ENCODE data around the gene COL19A1.

COL19A1 gene

GRCh38 chr6:70113171-70113570 is 246.8 kb downstream of the COL19A1 start:
- no peak overlapping the region for H3K27ac ChIP-seq (ENCODE audit: low read length)
- no peaks in the 10 kb centered on the region for H3K27me3 ChIP-seq (ENCODE audit: insufficient read depth, low read length)
- peaks cover under 1% of the 10 kb centered on the region; the same call in 1 of the 2 replicates for H3K4me1 ChIP-seq (ENCODE audit: insufficient read depth, low read length)
- no peak overlapping the region for H3K4me3 ChIP-seq (ENCODE audit: low read length)
- no peaks in the 10 kb centered on the region for H3K9me3 ChIP-seq (ENCODE audit: insufficient read depth, low read depth, low read length)
- no peak overlapping the region for H3K9ac ChIP-seq (ENCODE audit: low read depth, low read length)
- no peaks in the 10 kb centered on the region for H3K36me3 ChIP-seq (ENCODE audit: insufficient read depth, low read depth, low read length)

DNA sequence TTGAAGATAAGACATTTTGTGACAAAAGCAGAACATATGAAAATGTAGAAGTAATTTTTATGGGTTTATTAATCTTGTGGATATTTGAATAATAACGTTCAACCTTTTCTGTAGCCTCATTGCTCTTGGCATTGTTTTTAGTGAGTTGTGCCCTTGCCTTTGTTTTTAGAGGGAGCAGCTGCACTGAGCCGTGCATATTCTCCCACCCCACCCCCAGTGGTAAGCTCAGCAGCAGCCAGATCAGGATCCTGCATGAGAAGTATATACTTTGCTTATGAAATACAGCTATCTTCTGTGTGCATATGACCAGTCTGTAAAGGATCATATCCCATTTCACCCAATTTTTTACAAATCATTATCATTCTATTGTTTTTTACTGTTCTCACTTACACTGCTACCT is 252.3 kb downstream of the COL19A1 start:
- H3K36me3 ChIP-seq (ENCODE audit: insufficient read depth, low read depth, low read length), result no peaks in the 10 kb centered on the region
- H3K9ac ChIP-seq (ENCODE audit: low read depth, low read length), result no peak overlapping the region
- H3K4me3 ChIP-seq (ENCODE audit: low read length), result no peak overlapping the region
- no peaks in the 10 kb centered on the region for H3K9me3 ChIP-seq (ENCODE audit: insufficient read depth, low read depth, low read length)
- no peak overlapping the region for H3K27ac ChIP-seq (ENCODE audit: low read length)
- peaks cover 6% of the 10 kb centered on the region; the same call in 1 of the 2 replicates for H3K4me1 ChIP-seq (ENCODE audit: insufficient read depth, low read length)
- H3K27me3 ChIP-seq (ENCODE audit: insufficient read depth, low read length), result no peaks in the 10 kb centered on the region

DNA sequence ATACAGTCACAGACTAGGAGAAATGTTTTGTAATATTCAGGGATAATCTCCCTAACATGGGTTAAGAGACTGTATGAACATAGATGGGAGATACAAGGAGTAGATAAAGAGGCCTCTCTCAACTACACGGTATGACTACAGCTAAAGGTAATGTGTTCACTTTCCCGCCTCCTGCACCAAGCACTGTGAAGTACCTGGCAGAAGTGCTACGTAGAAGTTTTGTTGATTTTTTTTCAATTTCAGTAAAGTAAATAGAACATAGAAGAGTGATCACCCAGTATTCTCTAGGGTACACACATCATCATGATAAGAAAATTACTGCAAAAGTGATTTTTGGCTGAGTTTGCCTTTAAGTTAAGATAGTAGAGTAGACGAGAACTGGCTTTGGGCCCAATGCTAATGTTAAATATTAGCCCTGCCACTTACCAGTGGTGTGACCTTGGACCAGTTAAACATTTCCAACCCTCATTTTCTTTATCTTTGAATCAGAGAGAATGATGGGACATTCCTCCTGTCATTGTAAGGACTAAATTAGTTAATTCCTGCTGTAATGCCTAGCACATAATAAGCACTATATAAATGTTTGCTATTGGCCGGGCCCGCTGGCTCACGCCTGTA is 253.0 kb downstream of the COL19A1 start:
- no peak overlapping the region for H3K4me3 ChIP-seq (ENCODE audit: low read length)
- no peaks in the 10 kb centered on the region for H3K36me3 ChIP-seq (ENCODE audit: insufficient read depth, low read depth, low read length)
- H3K27ac ChIP-seq (ENCODE audit: low read length), result no peak overlapping the region
- no peaks in the 10 kb centered on the region for H3K27me3 ChIP-seq (ENCODE audit: insufficient read depth, low read length)
- no peaks in the 10 kb centered on the region for H3K9me3 ChIP-seq (ENCODE audit: insufficient read depth, low read depth, low read length)
- no peak overlapping the region for H3K9ac ChIP-seq (ENCODE audit: low read depth, low read length)
- peaks cover 6% of the 10 kb centered on the region; the same call in 1 of the 2 replicates for H3K4me1 ChIP-seq (ENCODE audit: insufficient read depth, low read length)

- H3K27ac ChIP-seq (ENCODE audit: low read length), result no peak overlapping the region
These were observed 258.1 kb downstream of the COL19A1 start for GRCh38 chr6:70124443-70124842.

DNA sequence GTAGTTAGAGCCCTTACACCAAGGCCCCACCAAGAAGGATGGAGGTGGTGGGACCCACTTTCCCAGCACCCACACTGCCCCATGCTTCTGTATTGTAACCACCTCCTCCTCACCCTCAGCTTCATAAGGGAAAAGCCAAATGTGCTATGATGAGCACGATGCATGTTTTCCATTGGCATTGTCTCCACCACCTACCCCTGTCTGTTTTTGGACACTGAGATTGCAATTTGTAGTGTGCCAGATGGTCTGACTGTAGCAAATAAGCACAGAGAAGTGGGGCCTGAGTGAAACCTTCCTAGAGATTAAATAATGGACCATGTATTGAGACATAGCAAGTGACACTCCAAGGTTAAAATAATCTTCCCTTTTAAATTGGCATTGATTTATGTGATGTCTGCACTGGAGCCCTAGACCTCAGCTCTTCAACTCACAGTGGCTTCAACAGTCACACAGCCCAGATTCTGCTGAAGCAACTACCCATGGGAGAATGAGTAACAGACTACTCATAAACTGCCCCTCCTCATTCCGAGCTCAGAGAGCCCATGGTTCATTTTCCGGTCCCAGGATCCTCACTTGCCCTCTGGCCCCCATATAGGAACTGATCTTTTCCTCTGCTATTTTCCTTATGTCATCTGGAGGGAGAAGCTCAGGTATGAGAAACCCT is 258.7 kb downstream of the COL19A1 start:
- Histone ChIP-seq H3K27ac (ENCODE audit: low read length) (no peak overlapping the region), H3K4me1 (ENCODE audit: insufficient read depth, low read length) (no peaks in the 10 kb centered on the region), H3K4me3 (ENCODE audit: low read length) (no peak overlapping the region), H3K27me3 (ENCODE audit: insufficient read depth, low read length) (no peaks in the 10 kb centered on the region), H3K9ac (ENCODE audit: low read depth, low read length) (no peak overlapping the region), H3K36me3 (ENCODE audit: insufficient read depth, low read depth, low read length) (no peaks in the 10 kb centered on the region), H3K9me3 (ENCODE audit: insufficient read depth, low read depth, low read length) (no peaks in the 10 kb centered on the region)

More at GRCh38 chr6:70124443-70124842, 258.1 kb downstream of the COL19A1 start:
- no peaks in the 10 kb centered on the region for H3K36me3 ChIP-seq (ENCODE audit: insufficient read depth, low read depth, low read length)
- H3K27me3 ChIP-seq (ENCODE audit: insufficient read depth, low read length), result no peaks in the 10 kb centered on the region
- no peaks in the 10 kb centered on the region for H3K9me3 ChIP-seq (ENCODE audit: insufficient read depth, low read depth, low read length)
- no peak overlapping the region for H3K4me3 ChIP-seq (ENCODE audit: low read length)
- no peaks in the 10 kb centered on the region for H3K4me1 ChIP-seq (ENCODE audit: insufficient read depth, low read length)
- H3K9ac ChIP-seq (ENCODE audit: low read depth, low read length), result no peak overlapping the region

DNA sequence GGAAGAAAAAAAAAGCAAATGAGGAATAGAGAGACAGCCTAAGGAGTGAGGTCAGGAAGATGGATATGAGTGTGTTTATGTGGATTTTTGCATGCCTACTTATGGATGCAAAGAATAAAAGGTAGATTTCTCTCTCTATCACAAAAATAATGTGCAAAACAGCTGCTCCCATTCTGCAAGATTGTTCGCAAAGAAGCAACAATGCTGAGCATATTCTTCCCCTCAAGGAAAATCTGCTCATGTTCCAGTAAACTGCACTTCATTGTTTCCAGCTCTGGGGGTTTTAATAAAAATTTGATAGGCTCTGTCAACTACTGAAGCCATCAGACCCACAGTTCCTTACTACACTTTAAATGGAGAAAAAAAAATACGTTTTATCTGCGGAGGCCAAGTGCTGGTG is 259.2 kb downstream of the COL19A1 start:
- Histone ChIP-seq H3K27me3 (ENCODE audit: insufficient read depth, low read length) (no peaks in the 10 kb centered on the region), H3K36me3 (ENCODE audit: insufficient read depth, low read depth, low read length) (no peaks in the 10 kb centered on the region), H3K4me1 (ENCODE audit: insufficient read depth, low read length) (no peaks in the 10 kb centered on the region), H3K4me3 (ENCODE audit: low read length) (no peak overlapping the region), H3K9me3 (ENCODE audit: insufficient read depth, low read depth, low read length) (no peaks in the 10 kb centered on the region), H3K9ac (ENCODE audit: low read depth, low read length) (no peak overlapping the region), H3K27ac (ENCODE audit: low read length) (no peak overlapping the region)

GRCh38 chr6:70129341-70129740 is 263.0 kb downstream of the COL19A1 start:
- H3K4me1 ChIP-seq (ENCODE audit: insufficient read depth, low read length), result no peaks in the 10 kb centered on the region
- no peak overlapping the region for H3K4me3 ChIP-seq (ENCODE audit: low read length)
- no peaks in the 10 kb centered on the region for H3K27me3 ChIP-seq (ENCODE audit: insufficient read depth, low read length)
- no peaks in the 10 kb centered on the region for H3K9me3 ChIP-seq (ENCODE audit: insufficient read depth, low read depth, low read length)
- H3K9ac ChIP-seq (ENCODE audit: low read depth, low read length), result no peak overlapping the region
- H3K27ac ChIP-seq (ENCODE audit: low read length), result no peak overlapping the region
- H3K36me3 ChIP-seq (ENCODE audit: insufficient read depth, low read depth, low read length), result no peaks in the 10 kb centered on the region

DNA sequence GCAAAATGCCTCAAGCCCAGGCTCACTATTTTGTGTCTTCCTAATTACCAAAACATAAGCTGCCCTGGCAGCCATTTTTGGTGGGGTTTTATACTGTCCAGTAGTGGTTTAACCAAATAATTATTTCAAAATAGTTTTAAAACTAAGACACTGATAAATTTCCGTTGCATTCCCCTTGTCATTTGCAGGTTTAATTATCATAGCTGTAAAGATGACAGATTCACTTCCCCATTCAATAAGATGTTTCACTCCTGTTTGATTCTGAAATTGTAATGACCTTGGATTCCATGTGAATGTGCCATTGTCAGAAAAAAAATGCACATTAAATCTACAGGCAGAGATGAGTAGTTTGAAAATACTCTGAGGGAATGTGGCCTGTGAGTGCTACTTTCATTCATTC is 264.5 kb downstream of the COL19A1 start:
- Histone ChIP-seq H3K27me3 (ENCODE audit: insufficient read depth, low read length) (no peaks in the 10 kb centered on the region), H3K27ac (ENCODE audit: low read length) (no peak overlapping the region), H3K4me1 (ENCODE audit: insufficient read depth, low read length) (peaks cover 4% of the 10 kb centered on the region; the same call in 1 of the 2 replicates), H3K4me3 (ENCODE audit: low read length) (no peak overlapping the region), H3K9ac (ENCODE audit: low read depth, low read length) (no peak overlapping the region), H3K36me3 (ENCODE audit: insufficient read depth, low read depth, low read length) (no peaks in the 10 kb centered on the region), H3K9me3 (ENCODE audit: insufficient read depth, low read depth, low read length) (no peaks in the 10 kb centered on the region)

DNA sequence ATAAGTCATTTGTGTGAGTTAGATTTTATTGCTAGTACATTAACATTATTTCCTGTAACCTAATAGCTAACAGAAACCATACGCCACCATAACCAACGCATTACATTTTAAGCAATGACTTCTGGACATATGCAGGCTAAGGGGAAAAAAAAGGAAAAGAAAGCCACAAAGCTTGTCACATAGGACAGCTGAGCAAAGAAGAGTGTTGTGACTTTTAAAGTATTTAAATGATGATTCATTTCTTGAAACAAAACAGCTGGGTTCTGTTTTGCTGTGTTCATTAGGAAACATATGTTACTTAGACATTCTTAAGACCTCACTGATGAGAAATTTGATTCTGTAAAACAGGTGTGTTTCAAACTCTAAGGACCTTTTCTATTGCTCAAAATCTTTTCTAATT is 265.2 kb downstream of the COL19A1 start:
- H3K9ac ChIP-seq (ENCODE audit: low read depth, low read length), result no peak overlapping the region
- no peak overlapping the region for H3K27ac ChIP-seq (ENCODE audit: low read length)
- H3K36me3 ChIP-seq (ENCODE audit: insufficient read depth, low read depth, low read length), result no peaks in the 10 kb centered on the region
- H3K4me1 ChIP-seq (ENCODE audit: insufficient read depth, low read length), result peaks cover 4% of the 10 kb centered on the region; the same call in 1 of the 2 replicates
- no peaks in the 10 kb centered on the region for H3K9me3 ChIP-seq (ENCODE audit: insufficient read depth, low read depth, low read length)
- no peaks in the 10 kb centered on the region for H3K27me3 ChIP-seq (ENCODE audit: insufficient read depth, low read length)
- H3K4me3 ChIP-seq (ENCODE audit: low read length), result no peak overlapping the region

DNA sequence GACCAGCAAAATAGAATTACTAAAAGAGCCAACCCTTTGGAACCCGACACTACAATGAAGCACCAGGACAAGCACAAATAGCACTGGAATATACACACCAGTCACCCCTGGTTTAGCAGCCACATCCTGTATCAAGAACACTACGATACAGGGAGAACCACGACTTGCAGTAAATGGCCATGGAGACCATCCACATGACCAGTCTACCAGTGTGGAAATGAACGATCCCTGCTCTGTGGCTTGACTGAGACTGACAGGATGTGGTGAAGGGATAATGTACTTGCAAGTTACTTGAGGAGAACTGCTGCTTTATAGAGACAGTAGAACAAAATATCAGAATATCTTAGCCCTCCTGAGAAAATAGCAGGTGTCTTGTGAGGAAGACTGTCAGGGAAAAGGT is 266.9 kb downstream of the COL19A1 start:
- Histone ChIP-seq H3K4me1 (ENCODE audit: insufficient read depth, low read length) (peaks cover 12% of the 10 kb centered on the region; the same call in 1 of the 2 replicates), H3K9me3 (ENCODE audit: insufficient read depth, low read depth, low read length) (no peaks in the 10 kb centered on the region), H3K9ac (ENCODE audit: low read depth, low read length) (no peak overlapping the region), H3K27me3 (ENCODE audit: insufficient read depth, low read length) (no peaks in the 10 kb centered on the region), H3K27ac (ENCODE audit: low read length) (no peak overlapping the region), H3K4me3 (ENCODE audit: low read length) (no peak overlapping the region), H3K36me3 (ENCODE audit: insufficient read depth, low read depth, low read length) (no peaks in the 10 kb centered on the region)

- H3K27me3 ChIP-seq (ENCODE audit: insufficient read depth, low read length), result no peaks in the 10 kb centered on the region
- no peaks in the 10 kb centered on the region for H3K36me3 ChIP-seq (ENCODE audit: insufficient read depth, low read depth, low read length)
- no peak overlapping the region for H3K4me3 ChIP-seq (ENCODE audit: low read length)
- no peak overlapping the region for H3K9ac ChIP-seq (ENCODE audit: low read depth, low read length)
- H3K27ac ChIP-seq (ENCODE audit: low read length), result no peak overlapping the region
- peaks cover 18% of the 10 kb centered on the region for H3K4me1 ChIP-seq (ENCODE audit: insufficient read depth, low read length)
- no peaks in the 10 kb centered on the region for H3K9me3 ChIP-seq (ENCODE audit: insufficient read depth, low read depth, low read length)
These were observed 268.2 kb downstream of the COL19A1 start for GRCh38 chr6:70134542-70134941.
